Activated CD4-positive, alpha-beta memory T cell treated with anti-CD3 and anti-CD28 coated beads for 36 hours (primary cell): Measurements from ENCODE around the gene SPG21. TPM values are rescaled to one million over a fixed set of nuclear protein-coding genes. Genes with fewer than 3 reads are reported as not detected.
"Not testable (repeated sequence)": the region's sequence is repeated elsewhere in the genome, so short reads cannot be mapped to it uniquely, and the experiment has no call there.

ENCODE experiments used
- CTCF ChIA-PET: fragments of 350-600 bp; sonication (Branson Sonifier 250); formaldehyde crosslinking; loops from one replicate; lab custom pipeline; 2021; ENCODE audit warnings: antibody characterized with exemption, inconsistent platforms; lab: Charles Lee
- POLR2A ChIA-PET: fragments of 350-600 bp; sonication (Branson Sonifier 250); formaldehyde crosslinking; loops from one replicate; lab custom pipeline; 2021; ENCODE audit warnings: antibody characterized with exemption; lab: Charles Lee
- DNase-seq: peaks from one replicate; pipeline ENCODE4 v3.0.0-alpha.2; 2020
- H3K27ac Mint-ChIP-seq: one replicate; pipeline ENCODE4 v1.8.0; 2021; ENCODE audit warnings: mixed read lengths
- H3K27me3 Mint-ChIP-seq: one replicate; pipeline ENCODE4 v1.8.0; 2021; ENCODE audit warnings: mixed read lengths
- H3K36me3 Mint-ChIP-seq: one replicate; pipeline ENCODE4 v1.8.0; 2021; ENCODE audit warnings: mixed read lengths
- H3K4me1 Mint-ChIP-seq: one replicate; pipeline ENCODE4 v1.8.0; 2021; ENCODE audit warnings: low read depth, mixed read lengths
- H3K4me3 Mint-ChIP-seq: one replicate; pipeline ENCODE4 v1.8.0; 2021; ENCODE audit warnings: mild to moderate bottlenecking, mixed read lengths
- H3K9me3 Mint-ChIP-seq: one replicate; pipeline ENCODE4 v1.8.0; 2021; ENCODE audit warnings: mixed read lengths
- intact Hi-C: fragments of 100-400 bp; cut with micrococcal nuclease; formaldehyde crosslinking; loops from one replicate; pipeline ENCODE4 v1.15.1; 2023
- total RNA-seq, 2 experiments: library from RNA; stranded (reverse); gene quantifications; one replicate each; pipeline ENCODE4 v1.2.3, GENCODE V29; 2021

SPG21 gene
- total RNA-seq, 2 experiments from 2014 or later, result 69.3 to 73.0 TPM

DNA sequence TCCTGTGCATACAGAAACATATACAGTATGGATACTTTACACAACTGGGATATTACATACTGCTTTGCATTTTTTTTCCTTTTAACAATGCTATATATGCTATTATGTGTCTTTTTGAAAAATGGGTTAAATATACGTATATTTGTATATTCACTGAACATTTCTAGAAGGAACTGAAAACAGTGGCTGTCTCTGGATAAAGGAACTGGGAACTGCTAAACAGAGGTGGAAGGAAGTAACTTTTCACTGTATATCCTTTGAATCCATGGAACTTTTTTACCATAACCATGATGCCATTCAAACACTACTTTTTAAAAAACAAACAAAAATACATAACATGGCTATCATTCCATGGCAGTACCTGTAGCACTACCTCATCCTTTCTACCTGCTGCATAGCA lies 37.9 kb upstream of the SPG21 start:
- peaks cover 14% of the 10 kb centered on the region for H3K36me3 Mint-ChIP-seq
- H3K4me1 Mint-ChIP-seq, result peaks cover 14% of the 10 kb centered on the region
- DNase-seq, result no peak
- H3K27ac Mint-ChIP-seq, result no peak overlapping the region
- H3K4me3 Mint-ChIP-seq, result peak overlapping the region; percentile 83
- H3K9me3 Mint-ChIP-seq, result no peaks in the 10 kb centered on the region
- ChIA-PET POLR2A (no interaction called here), CTCF (no interaction called here)
- intact Hi-C loops, result no loop called here
- H3K27me3 Mint-ChIP-seq, result peaks cover 6% of the 10 kb centered on the region

DNA sequence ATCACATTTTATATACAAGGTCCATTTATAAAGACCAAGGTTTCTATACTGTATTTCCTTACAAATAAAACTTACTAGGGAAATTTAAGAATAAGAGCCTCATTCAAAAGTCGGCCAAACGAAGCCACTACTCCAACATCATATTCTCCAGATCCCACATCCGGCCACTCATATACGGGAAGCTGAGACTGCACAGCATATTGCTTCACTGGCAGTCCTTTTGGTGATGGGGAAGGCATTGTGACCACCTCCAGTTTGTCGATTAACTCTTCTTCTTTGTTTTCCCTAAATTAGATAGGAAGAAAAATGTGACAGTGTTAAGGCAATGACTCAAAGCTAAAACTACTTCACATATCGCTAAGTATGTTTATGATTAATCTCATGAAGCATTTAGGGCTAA lies 37.0 kb upstream of the SPG21 start:
- H3K36me3 Mint-ChIP-seq, result peaks cover 14% of the 10 kb centered on the region
- no peak for DNase-seq
- intact Hi-C loops, result no loop called here
- no peak overlapping the region for H3K27ac Mint-ChIP-seq
- H3K4me3 Mint-ChIP-seq, result no peak overlapping the region
- peaks cover 3% of the 10 kb centered on the region for H3K27me3 Mint-ChIP-seq
- ChIA-PET POLR2A (no interaction called here), CTCF (no interaction called here)
- peaks cover 14% of the 10 kb centered on the region for H3K4me1 Mint-ChIP-seq
- no peaks in the 10 kb centered on the region for H3K9me3 Mint-ChIP-seq

DNA sequence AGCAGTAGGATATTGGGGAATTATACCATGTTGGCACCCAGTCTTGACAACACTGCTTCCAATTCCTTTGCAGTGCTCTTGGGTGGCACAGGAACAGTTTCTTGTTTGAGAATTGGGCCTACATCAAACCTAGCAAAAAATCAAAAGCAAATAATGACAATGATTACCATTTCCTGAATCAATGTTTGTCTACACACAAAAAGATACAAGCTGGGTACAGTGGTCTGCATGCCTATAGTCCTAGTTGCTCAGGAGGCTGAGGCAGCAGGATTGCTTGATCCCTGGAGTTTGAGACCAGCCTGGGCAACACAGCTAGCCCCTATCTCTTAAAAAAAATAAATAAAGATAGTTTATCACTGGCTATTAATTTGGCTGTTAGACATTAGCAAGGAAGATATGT lies 31.8 kb upstream of the SPG21 start:
- Mint-ChIP-seq H3K4me3 (no peak overlapping the region), H3K27me3 (no peaks in the 10 kb centered on the region), H3K36me3 (peaks cover 33% of the 10 kb centered on the region), H3K4me1 (peaks cover 2% of the 10 kb centered on the region), H3K9me3 (no peaks in the 10 kb centered on the region), H3K27ac (no peak overlapping the region)
- ChIA-PET POLR2A (no interaction called here), CTCF (interaction anchor here (1.0 kb wide), 1 partner anchor 10 kb away, joined by 4 read pairs; no protein-coding TSS in a partner anchor)
- intact Hi-C loops, result no loop called here
- no peak for DNase-seq

DNA sequence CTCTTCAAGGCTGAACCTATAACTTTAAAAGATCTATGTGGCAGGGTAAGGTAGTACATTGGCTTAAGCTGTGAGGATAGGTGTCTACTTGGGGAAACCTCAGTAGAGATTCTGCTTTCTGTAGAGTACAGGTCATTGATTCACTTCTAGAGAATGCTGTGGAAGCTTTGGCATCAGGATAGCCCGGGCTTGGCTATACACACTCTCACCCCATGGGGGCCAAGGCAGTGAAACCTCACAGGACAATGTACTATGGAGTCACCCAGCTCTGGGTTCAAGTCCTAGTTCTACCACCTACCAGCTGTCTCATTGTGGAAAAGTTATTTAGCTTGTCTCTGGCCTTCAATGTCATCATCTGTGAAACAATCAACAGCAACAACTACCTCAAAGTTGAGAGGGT lies 30.7 kb upstream of the SPG21 start:
- ChIA-PET CTCF (interaction anchor here (1.0 kb wide), 1 partner anchor 13 kb away, joined by 4 read pairs; no protein-coding TSS in a partner anchor), POLR2A (no interaction called here)
- no peak overlapping the region for H3K27ac Mint-ChIP-seq
- intact Hi-C loops, result no loop called here
- no peak overlapping the region for H3K4me3 Mint-ChIP-seq
- H3K27me3 Mint-ChIP-seq, result no peaks in the 10 kb centered on the region
- peaks cover 34% of the 10 kb centered on the region for H3K36me3 Mint-ChIP-seq
- no peaks in the 10 kb centered on the region for H3K9me3 Mint-ChIP-seq
- H3K4me1 Mint-ChIP-seq, result peaks cover 2% of the 10 kb centered on the region
- no peak for DNase-seq

DNA sequence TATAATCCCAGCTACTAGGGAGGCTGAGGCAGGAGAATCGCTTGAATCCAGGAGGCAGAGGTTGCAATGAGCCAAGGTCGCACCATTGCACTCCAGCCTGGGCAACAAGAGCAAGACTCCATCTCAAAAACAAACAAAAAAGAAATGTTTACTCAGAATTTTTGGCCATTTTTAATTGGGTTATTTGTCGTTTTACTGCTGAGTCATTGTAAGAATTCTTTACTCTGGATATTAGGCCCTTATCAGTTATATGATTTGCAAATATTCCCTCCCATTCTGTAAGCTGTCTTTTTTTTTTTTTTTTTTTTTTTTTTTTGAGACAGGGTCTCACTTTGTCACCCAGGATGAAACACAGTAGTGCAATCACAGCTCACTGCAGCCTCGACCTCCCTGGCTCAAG lies 21.5 kb upstream of the SPG21 start:
- H3K9me3 Mint-ChIP-seq, H3K4me1 Mint-ChIP-seq, DNase-seq, H3K27ac Mint-ChIP-seq, H3K4me3 Mint-ChIP-seq, intact Hi-C loops, H3K27me3 Mint-ChIP-seq: not testable (repeated sequence)
- ChIA-PET CTCF (interaction anchor here (1.1 kb wide), 1 partner anchor 10 kb away, joined by 4 read pairs; no protein-coding TSS in a partner anchor), POLR2A (interaction anchor here (0.6 kb wide), 1 partner anchor 635 kb away, joined by 3 read pairs; no protein-coding TSS in a partner anchor)
- H3K36me3 Mint-ChIP-seq, result peaks cover 30% of the 10 kb centered on the region

DNA sequence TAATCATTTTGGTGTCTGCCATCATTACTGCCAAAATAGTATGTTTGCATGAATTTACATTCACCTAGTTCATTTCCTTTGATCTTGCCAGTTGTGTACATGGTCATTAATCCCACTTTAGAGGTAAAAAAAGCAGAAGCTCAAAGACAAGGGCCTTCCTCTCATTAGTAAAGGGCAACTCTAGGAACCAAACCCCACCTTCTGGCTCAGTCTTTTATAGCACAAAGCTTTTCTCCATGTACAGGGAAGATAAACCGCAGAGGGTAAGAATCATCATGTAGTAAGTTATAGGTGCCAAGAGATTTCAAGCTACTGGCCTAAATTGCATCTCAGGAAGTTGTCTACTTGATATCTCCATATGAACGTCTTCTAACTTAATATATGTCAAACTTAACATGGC lies 19.3 kb upstream of the SPG21 start:
- ChIA-PET POLR2A (interaction anchor here (0.5 to 1.2 kb wide), 2 partner anchors 125 to 257 kb away, joined by 3 to 4 read pairs; no protein-coding TSS in a partner anchor), CTCF (interaction anchor here (0.8 to 1.2 kb wide), 5 partner anchors 20 to 278 kb away, joined by 3 read pairs; partner anchors contain the start of gene SPG21)
- H3K27ac Mint-ChIP-seq, result no peak overlapping the region
- H3K36me3 Mint-ChIP-seq, result peaks cover 21% of the 10 kb centered on the region
- no peaks in the 10 kb centered on the region for H3K4me1 Mint-ChIP-seq
- no peak for DNase-seq
- no peaks in the 10 kb centered on the region for H3K27me3 Mint-ChIP-seq
- peaks cover 7% of the 10 kb centered on the region for H3K9me3 Mint-ChIP-seq
- H3K4me3 Mint-ChIP-seq, result no peak overlapping the region
- intact Hi-C loops, result no loop called here

DNA sequence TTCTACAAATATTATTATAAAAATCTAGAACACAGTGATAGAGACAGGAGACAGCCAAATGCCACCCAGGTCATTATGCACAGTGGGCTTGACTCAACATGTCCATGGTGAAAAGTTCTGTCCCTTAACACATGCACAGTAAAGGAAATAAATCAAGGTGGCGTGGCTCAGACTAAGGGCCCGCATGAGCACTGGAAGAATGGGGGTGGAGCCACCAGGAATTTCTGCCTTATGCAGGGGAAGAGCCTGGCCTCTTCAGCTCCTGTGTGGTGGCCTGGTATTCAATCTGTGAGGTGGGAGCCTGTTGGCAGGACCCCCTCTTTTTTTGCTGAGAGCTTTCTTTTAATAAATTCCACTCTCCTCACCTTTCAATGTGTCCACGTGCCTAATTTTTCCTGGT lies 17.2 kb upstream of the SPG21 start:
- Mint-ChIP-seq H3K4me1 (no peaks in the 10 kb centered on the region), H3K9me3 (no peaks in the 10 kb centered on the region), H3K36me3 (peaks cover 9% of the 10 kb centered on the region), H3K4me3 (no peak overlapping the region), H3K27me3 (no peaks in the 10 kb centered on the region), H3K27ac (no peak overlapping the region)
- intact Hi-C loops, result no loop called here
- DNase-seq, result no peak
- POLR2A ChIA-PET, result no interaction called here
- CTCF ChIA-PET, result no interaction called here

DNA sequence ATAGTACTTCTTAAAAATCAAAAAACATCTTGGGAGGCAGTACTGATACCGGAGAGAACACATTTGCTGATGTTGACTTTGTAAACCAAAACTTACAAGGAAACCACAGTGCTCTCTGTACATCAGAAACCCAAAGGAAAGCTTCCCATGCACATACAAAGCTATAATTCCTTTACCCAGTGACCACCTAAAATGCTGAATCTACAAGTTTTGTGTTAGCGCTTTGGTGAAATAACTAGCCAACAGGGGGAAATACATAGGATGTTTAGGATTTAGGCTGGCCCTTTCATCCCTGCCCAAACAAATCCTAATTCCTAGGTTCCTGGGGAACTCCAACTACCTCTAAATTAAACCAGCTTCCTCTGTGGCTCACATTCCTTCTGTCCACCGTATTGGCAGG lies 15.3 kb upstream of the SPG21 start:
- no peaks in the 10 kb centered on the region for H3K4me1 Mint-ChIP-seq
- ChIA-PET POLR2A (interaction anchor here (0.6 kb wide), 1 partner anchor 271 kb away, joined by 4 read pairs; no protein-coding TSS in a partner anchor), CTCF (no interaction called here)
- intact Hi-C loops, result no loop called here
- no peak overlapping the region for H3K4me3 Mint-ChIP-seq
- H3K27me3 Mint-ChIP-seq, result no peaks in the 10 kb centered on the region
- no peaks in the 10 kb centered on the region for H3K9me3 Mint-ChIP-seq
- DNase-seq, result no peak
- no peak overlapping the region for H3K27ac Mint-ChIP-seq
- H3K36me3 Mint-ChIP-seq, result peaks cover 7% of the 10 kb centered on the region

DNA sequence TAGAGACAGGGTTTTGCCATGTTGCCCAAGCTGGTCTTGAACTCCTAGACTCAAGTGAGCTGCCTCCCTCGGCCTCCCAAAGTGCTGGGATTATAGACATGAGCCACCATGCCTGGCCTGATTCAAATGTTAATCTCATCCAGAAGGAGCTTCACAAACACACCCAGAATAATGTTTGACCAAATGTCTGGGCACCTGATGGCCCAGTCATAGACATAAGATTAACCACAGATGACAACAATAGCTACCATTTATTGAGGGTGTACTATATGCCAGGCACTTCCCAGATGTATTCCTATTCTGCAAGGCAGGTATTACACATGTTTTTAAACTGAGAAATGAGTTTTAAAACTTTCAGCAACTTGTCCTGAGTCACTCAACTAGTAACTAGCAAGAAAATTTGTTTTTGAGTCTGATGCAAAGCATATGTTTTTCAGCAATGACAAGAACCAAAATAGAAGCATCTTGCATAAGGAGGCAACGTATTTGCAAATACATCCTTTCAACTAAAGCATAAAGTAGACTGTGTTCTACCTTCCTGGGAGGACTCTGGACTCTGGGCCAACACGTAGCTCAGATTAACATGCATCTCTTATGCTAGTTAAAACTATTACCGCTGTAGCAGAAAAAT lies 8.1 kb upstream of the SPG21 start:
- peaks cover 2% of the 10 kb centered on the region for H3K36me3 Mint-ChIP-seq
- intact Hi-C loops, result no loop called here
- ChIA-PET CTCF (no interaction called here), POLR2A (no interaction called here)
- H3K4me1 Mint-ChIP-seq, result peaks cover 4% of the 10 kb centered on the region
- no peak overlapping the region for H3K27ac Mint-ChIP-seq
- H3K27me3 Mint-ChIP-seq, result no peaks in the 10 kb centered on the region
- no peak overlapping the region for H3K4me3 Mint-ChIP-seq
- no peaks in the 10 kb centered on the region for H3K9me3 Mint-ChIP-seq
- no peak for DNase-seq

DNA sequence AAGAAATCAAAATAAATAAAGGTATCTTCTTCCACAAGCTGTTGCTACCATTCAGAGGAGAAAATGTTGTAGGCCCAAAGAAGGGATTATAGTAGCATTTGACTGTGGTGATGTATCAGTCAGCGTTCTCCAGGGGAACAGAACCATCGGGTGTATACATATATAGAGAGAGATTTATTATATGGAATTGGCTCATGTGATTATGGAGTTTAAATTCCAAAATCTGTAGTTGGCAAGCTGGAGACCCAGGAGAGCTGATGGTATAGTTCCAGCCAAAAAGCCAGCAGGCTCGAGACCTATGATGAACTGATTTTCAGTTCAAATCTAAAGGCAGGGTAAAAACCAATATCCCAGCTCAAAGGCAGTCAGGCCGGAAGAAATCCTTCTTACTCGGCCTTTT lies 7.4 kb upstream of the SPG21 start:
- H3K9me3 Mint-ChIP-seq, result no peaks in the 10 kb centered on the region
- no peak overlapping the region for H3K27ac Mint-ChIP-seq
- DNase-seq, result no peak
- CTCF ChIA-PET, result interaction anchor here (0.7 kb wide), 1 partner anchor 13 kb away, joined by 3 read pairs; no protein-coding TSS in a partner anchor
- peaks cover 5% of the 10 kb centered on the region for H3K4me1 Mint-ChIP-seq
- intact Hi-C loops, result no loop called here
- no peak overlapping the region for H3K4me3 Mint-ChIP-seq
- POLR2A ChIA-PET, result no interaction called here
- no peaks in the 10 kb centered on the region for H3K36me3 Mint-ChIP-seq
- no peaks in the 10 kb centered on the region for H3K27me3 Mint-ChIP-seq

DNA sequence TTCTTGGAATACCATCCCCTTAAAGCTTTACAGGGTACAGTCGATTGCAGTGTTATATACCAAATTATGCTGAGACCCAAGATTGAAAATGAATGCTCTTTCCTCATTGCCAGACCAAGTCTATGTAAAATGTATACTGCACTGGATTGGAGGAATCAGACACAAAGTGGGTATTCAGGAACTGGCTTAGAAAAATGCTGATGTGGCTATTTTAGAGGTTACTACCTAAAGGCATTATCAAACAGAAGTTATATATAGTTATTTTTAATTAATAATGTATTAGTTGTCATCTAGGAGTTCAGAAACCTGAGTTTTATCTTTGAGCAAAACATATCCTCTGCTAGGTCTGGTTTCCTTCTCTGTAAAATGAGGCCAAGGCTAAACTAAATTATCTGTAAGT lies 3.6 kb upstream of the SPG21 start:
- POLR2A ChIA-PET, result no interaction called here
- intact Hi-C loops, result loop anchor here (5.0 kb wide), 1 partner anchor 101 kb away; no protein-coding TSS in a partner anchor

DNA sequence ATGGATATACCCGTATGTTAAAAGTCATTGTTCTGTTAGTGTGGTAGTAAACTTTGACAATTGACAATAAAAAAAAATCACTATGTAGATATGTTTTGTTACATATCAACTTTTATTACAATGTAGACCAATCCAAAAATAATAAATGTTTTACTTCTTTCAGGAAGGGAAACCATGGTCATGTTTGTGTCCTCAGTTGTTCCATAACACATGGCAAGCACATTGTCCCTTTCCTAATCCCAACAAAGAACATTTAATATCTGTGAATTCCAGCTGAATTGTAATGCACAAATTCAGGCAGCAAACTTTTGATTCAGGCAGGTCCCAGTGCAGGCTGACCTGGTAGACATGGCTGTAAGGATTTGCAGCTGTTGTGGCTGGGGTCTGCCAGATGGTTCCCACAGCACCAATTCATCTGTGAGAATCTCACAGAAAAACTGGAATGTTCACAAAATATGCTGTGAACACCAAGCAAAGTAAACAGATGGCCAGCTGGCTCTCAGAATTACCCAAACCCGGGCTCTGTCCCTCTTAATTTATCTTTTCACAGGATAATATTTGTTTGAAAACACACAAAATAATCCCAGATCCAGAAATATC lies 1.9 kb upstream of the SPG21 start:
- CTCF ChIA-PET, result no interaction called here
- Mint-ChIP-seq H3K9me3 (no peaks in the 10 kb centered on the region), H3K27ac (no peak overlapping the region), H3K27me3 (no peaks in the 10 kb centered on the region), H3K36me3 (peaks cover 2% of the 10 kb centered on the region), H3K4me3 (peak overlapping the region; percentile 7), H3K4me1 (peaks cover 24% of the 10 kb centered on the region)
- intact Hi-C loops, result loop anchor here (5.0 kb wide), 1 partner anchor 99 kb away; no protein-coding TSS in a partner anchor
- POLR2A ChIA-PET, result no interaction called here
- DNase-seq, result no peak

More for the DNA sequence above, 3.6 kb upstream of the SPG21 start:
- CTCF ChIA-PET, result interaction anchor here (0.6 kb wide), 1 partner anchor 160 kb away, joined by 3 read pairs; no protein-coding TSS in a partner anchor
- no peaks in the 10 kb centered on the region for H3K27me3 Mint-ChIP-seq
- no peak overlapping the region for H3K27ac Mint-ChIP-seq
- H3K9me3 Mint-ChIP-seq, result no peaks in the 10 kb centered on the region
- peaks cover 11% of the 10 kb centered on the region for H3K4me1 Mint-ChIP-seq
- peaks cover 2% of the 10 kb centered on the region for H3K36me3 Mint-ChIP-seq
- no peak overlapping the region for H3K4me3 Mint-ChIP-seq
- no peak for DNase-seq
